Smooth muscle cell (in vitro differentiated cells): Measurements from ENCODE around the gene ASB3. TPM values are rescaled to one million over a fixed set of nuclear protein-coding genes. Genes with fewer than 3 reads are reported as not detected.

Experiments
- DNase-seq: peaks from one replicate; lab custom pipeline; 2025; ENCODE audit not compliant: unreplicated experiment; lab: John Stamatoyannopoulos, UW
- H2AFZ ChIP-seq: fragments of 200-600 bp; sonication (generic); 2 replicates; pipeline ENCODE4 v1.6.0; 2016; ENCODE audit warnings: antibody characterized with exemption, low read depth, mild to moderate bottlenecking
- H3F3A ChIP-seq: fragments of 200-600 bp; sonication (generic); 2 replicates; pipeline ENCODE4 v1.6.0; 2017; ENCODE audit warnings: antibody characterized with exemption, low read depth
- H3K27ac ChIP-seq: fragments of 200-600 bp; sonication (generic); 2 replicates; pipeline ENCODE4 v1.5.1; 2016; ENCODE audit warnings: low read depth, mild to moderate bottlenecking
- H3K27me3 ChIP-seq: fragments of 200-600 bp; sonication (generic); 2 replicates; pipeline ENCODE4 v1.6.1; 2016; ENCODE audit warnings: low read depth, mild to moderate bottlenecking
- H3K36me3 ChIP-seq: fragments of 200-600 bp; sonication (generic); 2 replicates; pipeline ENCODE4 v1.5.1; 2016; ENCODE audit warnings: low read depth
- H3K4me1 ChIP-seq: fragments of 200-600 bp; sonication (generic); 2 replicates; pipeline ENCODE4 v1.5.1; 2016; ENCODE audit warnings: low read depth
- H3K4me2 ChIP-seq: fragments of 200-600 bp; sonication (generic); 2 replicates; pipeline ENCODE4 v1.6.0; 2016; ENCODE audit warnings: mild to moderate bottlenecking
- H3K4me3 ChIP-seq: fragments of 200-600 bp; sonication (generic); 2 replicates; pipeline ENCODE4 v1.5.1; 2016; ENCODE audit warnings: mild to moderate bottlenecking
- H3K79me2 ChIP-seq: fragments of 200-600 bp; sonication (generic); 2 replicates; pipeline ENCODE4 v1.6.0; 2016; ENCODE audit warnings: low read depth, mild to moderate bottlenecking
- H3K9ac ChIP-seq: fragments of 200-600 bp; sonication (generic); 2 replicates; pipeline ENCODE4 v1.6.0; 2016; ENCODE audit warnings: low read depth
- H3K9me3 ChIP-seq: fragments of 200-600 bp; sonication (generic); replicated peaks from 2 replicates; pipeline ENCODE4 v1.5.1; 2016; ENCODE audit warnings: low read depth
- H4K20me1 ChIP-seq: fragments of 200-600 bp; sonication (generic); 2 replicates; pipeline ENCODE4 v1.6.0; 2016; ENCODE audit warnings: low read depth
- WGBS: methylation state at CpG from one replicate; pipeline ENCODE4 v1.1.7; 2016; ENCODE audit warnings: low lambda C conversion rate; 5-methylcytosine and 5-hydroxymethylcytosine counted together
- polyA plus RNA-seq: library from polyadenylated mRNA; unstranded; fragments of >200 nt; fragmentation: Nextera tagmentation; extraction: Ambion mirVana; gene quantifications from 2 replicates; pipeline ENCODE4 v1.2.1, GENCODE V29; 2016
- total RNA-seq: library from RNA; depleted of rRNA; stranded (reverse); fragments of >200 nt; gene quantifications from 2 replicates; pipeline ENCODE4 v1.2.3, GENCODE V29; 2014
- TF ChIP-seq, protein P1 (sequence below): fragments of 200-600 bp; sonication (generic); IDR thresholded peaks from 2 replicates; pipeline ENCODE4 v1.5.1; 2017; ENCODE audit warnings: borderline replicate concordance, mild to moderate bottlenecking, antibody characterized with exemption; ENCODE audit not compliant: insufficient read depth, poor library complexity, severe bottlenecking

ASB3 gene
- total and polyA plus RNA-seq, 2 experiments from 2014 or later = 19.0 to 24.9 TPM

DNA sequence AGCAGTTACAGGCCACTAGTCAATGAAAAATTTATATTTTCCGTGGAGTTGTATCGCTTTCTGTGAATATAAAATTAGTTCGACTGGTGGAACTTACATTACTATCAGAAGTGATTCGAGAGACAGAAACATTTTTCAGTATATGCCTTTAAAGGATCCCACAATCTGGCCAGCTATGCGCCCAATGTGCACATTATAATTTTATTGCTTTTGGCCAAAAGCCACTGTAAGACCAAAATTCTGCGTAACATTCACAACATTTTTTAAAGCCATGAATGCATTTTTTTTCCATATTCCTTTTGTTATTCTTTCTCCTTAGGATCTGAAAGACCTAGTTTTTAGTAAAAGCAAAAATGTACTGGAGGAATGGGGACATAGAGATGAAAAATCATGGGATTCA, 150.2 kb downstream of the ASB3 start:
- no peak for DNase-seq
- Histone ChIP-seq H4K20me1 (no peaks in the 10 kb centered on the region), H3K9ac (no peak overlapping the region), H3K36me3 (no peaks in the 10 kb centered on the region), H3K4me3 (no peak overlapping the region), H3K27ac (no peak overlapping the region), H3K9me3 (no peaks in the 10 kb centered on the region), H2AFZ (no peak overlapping the region), H3F3A (no peaks in the 10 kb centered on the region), H3K79me2 (no peaks in the 10 kb centered on the region), H3K4me1 (peaks cover 5% of the 10 kb centered on the region), H3K27me3 (no peaks in the 10 kb centered on the region), H3K4me2 (no peak overlapping the region)
- 90% methylated on average over 6 of the region's 6 CpGs for WGBS
- TF ChIP-seq, protein P1, sequence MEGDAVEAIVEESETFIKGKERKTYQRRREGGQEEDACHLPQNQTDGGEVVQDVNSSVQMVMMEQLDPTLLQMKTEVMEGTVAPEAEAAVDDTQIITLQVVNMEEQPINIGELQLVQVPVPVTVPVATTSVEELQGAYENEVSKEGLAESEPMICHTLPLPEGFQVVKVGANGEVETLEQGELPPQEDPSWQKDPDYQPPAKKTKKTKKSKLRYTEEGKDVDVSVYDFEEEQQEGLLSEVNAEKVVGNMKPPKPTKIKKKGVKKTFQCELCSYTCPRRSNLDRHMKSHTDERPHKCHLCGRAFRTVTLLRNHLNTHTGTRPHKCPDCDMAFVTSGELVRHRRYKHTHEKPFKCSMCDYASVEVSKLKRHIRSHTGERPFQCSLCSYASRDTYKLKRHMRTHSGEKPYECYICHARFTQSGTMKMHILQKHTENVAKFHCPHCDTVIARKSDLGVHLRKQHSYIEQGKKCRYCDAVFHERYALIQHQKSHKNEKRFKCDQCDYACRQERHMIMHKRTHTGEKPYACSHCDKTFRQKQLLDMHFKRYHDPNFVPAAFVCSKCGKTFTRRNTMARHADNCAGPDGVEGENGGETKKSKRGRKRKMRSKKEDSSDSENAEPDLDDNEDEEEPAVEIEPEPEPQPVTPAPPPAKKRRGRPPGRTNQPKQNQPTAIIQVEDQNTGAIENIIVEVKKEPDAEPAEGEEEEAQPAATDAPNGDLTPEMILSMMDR = no peak

DNA sequence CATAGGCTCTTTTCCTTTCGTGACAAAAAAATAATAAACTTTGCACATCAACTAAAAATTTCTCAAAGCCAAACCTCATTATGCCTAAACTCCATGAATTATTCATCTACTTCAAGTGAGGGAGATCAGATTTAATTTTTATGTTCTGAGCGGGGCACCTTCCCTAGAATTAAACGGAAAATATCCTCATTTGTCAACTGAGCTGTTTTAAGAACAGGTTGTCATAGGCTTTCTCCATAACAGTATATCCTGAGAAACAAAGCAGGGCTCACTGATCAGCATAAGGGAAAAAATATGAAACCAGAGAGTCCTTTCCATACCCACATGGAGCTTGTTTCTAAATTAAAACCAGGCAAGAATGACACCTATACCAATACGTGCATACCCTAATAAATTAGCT, 150.6 kb downstream of the ASB3 start:
- Histone ChIP-seq H4K20me1 (no peaks in the 10 kb centered on the region), H3K36me3 (no peaks in the 10 kb centered on the region), H3K27me3 (no peaks in the 10 kb centered on the region), H3K4me2 (no peak overlapping the region), H3K27ac (no peak overlapping the region), H3K79me2 (no peaks in the 10 kb centered on the region), H3K9me3 (no peaks in the 10 kb centered on the region), H3F3A (no peaks in the 10 kb centered on the region), H3K9ac (no peak overlapping the region), H3K4me1 (peaks cover 4% of the 10 kb centered on the region), H3K4me3 (no peak overlapping the region), H2AFZ (no peak overlapping the region)
- no peak for DNase-seq
- WGBS = 91% methylated on average over 4 of the region's 4 CpGs
- TF ChIP-seq, protein P1 = no peak

DNA sequence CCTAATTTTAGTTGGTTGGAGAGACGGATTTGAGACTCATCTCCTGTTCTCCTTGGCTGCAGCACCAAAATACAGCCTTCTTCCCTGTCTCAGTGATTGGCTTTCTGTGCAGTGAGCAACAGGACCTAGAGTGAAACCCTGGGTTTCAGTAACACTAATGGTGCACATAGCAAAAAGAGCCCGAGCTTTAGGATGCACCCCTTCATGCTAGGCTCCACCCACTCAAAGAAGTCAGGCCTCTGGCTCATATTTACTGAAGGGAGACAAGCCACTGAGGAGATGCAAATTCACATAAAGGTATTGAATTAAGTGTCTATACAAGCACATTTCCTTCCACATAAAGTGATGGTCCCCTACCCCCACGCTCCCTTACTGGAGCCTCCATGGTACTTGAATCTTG, 151.1 kb downstream of the ASB3 start:
- no peaks in the 10 kb centered on the region for H3K27me3 ChIP-seq

DNA sequence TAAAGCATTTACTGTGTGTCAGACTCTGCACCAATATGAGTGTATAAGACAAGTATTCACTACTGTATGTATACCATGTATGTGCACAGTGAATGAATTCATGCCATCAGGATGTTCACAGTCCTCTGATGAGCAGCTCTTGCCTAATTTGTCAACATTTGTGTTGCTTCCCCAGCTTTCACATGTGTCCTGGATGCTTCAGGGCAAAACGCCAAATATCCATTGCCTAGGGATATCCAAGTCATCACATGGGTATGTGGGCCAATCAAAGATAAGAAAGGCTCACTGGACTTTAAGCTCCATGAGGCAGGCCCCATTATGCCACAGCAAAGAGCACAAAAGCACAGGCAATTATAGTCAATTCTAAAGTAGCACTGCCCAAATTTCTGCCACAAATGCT, 153.3 kb downstream of the ASB3 start:
- TF ChIP-seq, protein P1 = no peak
- 89% methylated on average over 1 of the region's 1 CpG for WGBS
- DNase-seq = no peak

More for the DNA sequence above, 151.1 kb downstream of the ASB3 start:
- Histone ChIP-seq H3K9me3 (no peaks in the 10 kb centered on the region), H2AFZ (no peak overlapping the region), H3K27ac (no peak overlapping the region), H3F3A (no peaks in the 10 kb centered on the region), H3K4me2 (no peak overlapping the region), H3K79me2 (no peaks in the 10 kb centered on the region), H3K4me1 (no peaks in the 10 kb centered on the region), H4K20me1 (no peaks in the 10 kb centered on the region), H3K4me3 (no peak overlapping the region), H3K9ac (no peak overlapping the region), H3K36me3 (no peaks in the 10 kb centered on the region)
- WGBS = 74% methylated on average over 3 of the region's 3 CpGs
- TF ChIP-seq, protein P1 = no peak
- DNase-seq = no peak

More for the DNA sequence above, 153.3 kb downstream of the ASB3 start:
- H3K4me2 ChIP-seq = no peak overlapping the region
- peaks cover 7% of the 10 kb centered on the region for H3K4me1 ChIP-seq
- H3K36me3 ChIP-seq = no peaks in the 10 kb centered on the region
- no peak overlapping the region for H3K9ac ChIP-seq
- H4K20me1 ChIP-seq = no peaks in the 10 kb centered on the region
- H3K79me2 ChIP-seq = no peaks in the 10 kb centered on the region
- H3K27me3 ChIP-seq = no peaks in the 10 kb centered on the region
- H3K9me3 ChIP-seq = no peaks in the 10 kb centered on the region
- H2AFZ ChIP-seq = no peak overlapping the region
- no peak overlapping the region for H3K27ac ChIP-seq
- no peak overlapping the region for H3K4me3 ChIP-seq
- no peaks in the 10 kb centered on the region for H3F3A ChIP-seq
